ENCODE results near the gene PLB1.

The PLB1 gene

DNA sequence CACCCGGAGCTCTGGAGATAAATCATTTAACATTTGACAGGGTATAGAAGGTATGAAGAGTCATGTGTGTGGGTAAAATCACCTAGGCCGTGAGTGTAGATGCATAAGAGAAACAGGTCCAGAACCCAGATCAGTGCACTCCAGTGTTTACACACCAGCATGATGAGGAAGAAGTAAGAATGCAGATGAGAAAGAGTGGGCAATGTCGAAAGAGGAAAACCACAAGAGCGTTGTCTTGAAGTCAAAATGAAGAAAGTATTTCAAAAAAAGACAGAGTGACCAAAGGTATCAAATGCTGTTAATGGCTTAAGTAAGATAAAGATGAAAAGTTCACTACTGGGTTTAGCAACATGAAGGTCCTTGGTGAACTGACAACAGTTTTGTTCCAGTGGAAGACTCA is 32.0 kb upstream of the PLB1 start:
- no peak for TF ChIP-seq CTCF (conservative IDR thresholded peaks at IDR 0.05; ENCODE audit: low read depth)
- DNase-seq (ENCODE audit: low spot score): no peak
- CTCF ChIA-PET: no interaction called here
- POLR2A ChIA-PET (ENCODE audit: low non-redundant PET): no interaction called here
- no peak overlapping the region for H3K27ac ChIP-seq

GRCh38 chr2:28465148-28465885 is 30.5 kb upstream of the PLB1 start:
- ChIA-PET CTCF (no interaction called here), POLR2A (ENCODE audit: low non-redundant PET) (interaction anchor here (0.8 kb wide), 1 partner anchor 14 kb away, joined by 3 read pairs; no protein-coding TSS in a partner anchor)
- no peak overlapping the region for H3K27ac ChIP-seq
- no peak for TF ChIP-seq CTCF (conservative IDR thresholded peaks at IDR 0.05; ENCODE audit: low read depth)
- DNase-seq (ENCODE audit: low spot score): no peak

DNA sequence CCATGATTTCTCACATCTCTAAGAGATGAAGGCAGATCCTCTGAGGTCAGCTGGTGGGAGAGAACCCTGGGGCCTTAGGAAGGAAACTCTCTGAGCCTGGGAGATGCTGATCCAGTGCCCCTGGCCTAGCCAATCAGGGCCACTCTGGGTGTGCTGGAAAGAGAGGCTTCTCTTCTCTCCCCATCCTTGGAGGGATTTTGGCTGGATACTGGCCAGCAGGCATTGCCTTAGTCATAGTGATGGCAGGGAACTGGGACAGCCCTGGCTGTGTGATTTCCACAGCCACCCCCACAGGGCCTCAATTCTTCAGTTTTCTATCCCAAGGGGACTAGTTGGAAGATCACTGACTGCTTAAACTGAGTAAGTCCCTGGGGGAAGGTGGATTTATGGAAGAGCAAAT is 26.6 kb upstream of the PLB1 start:
- CTCF ChIA-PET: no interaction called here

GRCh38 chr2:28469947-28470535 is 25.8 kb upstream of the PLB1 start:
- TF ChIP-seq CTCF (conservative IDR thresholded peaks at IDR 0.05; ENCODE audit: low read depth): no peak
- no peak overlapping the region for H3K27ac ChIP-seq
- ChIA-PET CTCF (no interaction called here), POLR2A (ENCODE audit: low non-redundant PET) (no interaction called here)
- DNase-seq (ENCODE audit: low spot score): no peak

More for the DNA sequence above, 26.6 kb upstream of the PLB1 start:
- H3K27ac ChIP-seq: no peak overlapping the region
- TF ChIP-seq CTCF (conservative IDR thresholded peaks at IDR 0.05; ENCODE audit: low read depth): no peak
- POLR2A ChIA-PET (ENCODE audit: low non-redundant PET): no interaction called here
- DNase-seq (ENCODE audit: low spot score): no peak

- CTCF ChIA-PET: no interaction called here
- POLR2A ChIA-PET (ENCODE audit: low non-redundant PET): no interaction called here
These were observed 25.1 kb upstream of the PLB1 start for GRCh38 chr2:28470759-28471158.

GRCh38 chr2:28471214-28471613 is 24.6 kb upstream of the PLB1 start:
- CTCF ChIA-PET: no interaction called here
- POLR2A ChIA-PET (ENCODE audit: low non-redundant PET): no interaction called here
- no peak overlapping the region for H3K27ac ChIP-seq
- no peak for TF ChIP-seq CTCF (conservative IDR thresholded peaks at IDR 0.05; ENCODE audit: low read depth)
- DNase-seq (ENCODE audit: low spot score): peak; percentile 45

More at GRCh38 chr2:28470759-28471158, 25.1 kb upstream of the PLB1 start:
- no peak for TF ChIP-seq CTCF (conservative IDR thresholded peaks at IDR 0.05; ENCODE audit: low read depth)
- DNase-seq (ENCODE audit: low spot score): peak; percentile 93
- no peak overlapping the region for H3K27ac ChIP-seq

Measured in RWPE1 (cell line).